Parathyroid adenoma (tissue), 2 donors: ENCODE results near the gene FIGN.

Experiments
- H2AFZ ChIP-seq: fragments of 300-600 bp; sonication (generic); one replicate; pipeline ENCODE4 v1.7.0; 2017; ENCODE audit warnings: antibody characterized with exemption, mild to moderate bottlenecking
- H3K27ac ChIP-seq: fragments of 300-600 bp; sonication (generic); one replicate; pipeline ENCODE4 v1.7.0; 2017
- H3K27me3 ChIP-seq: fragments of 300-600 bp; sonication (generic); one replicate; pipeline ENCODE4 v1.7.0; 2017; ENCODE audit warnings: low read length; ENCODE audit not compliant: control insufficient read depth, insufficient read depth
- H3K36me3 ChIP-seq: fragments of 300-600 bp; sonication (generic); one replicate; pipeline ENCODE4 v1.7.0; 2017; ENCODE audit warnings: low read length; ENCODE audit not compliant: control insufficient read depth, insufficient read depth
- H3K4me1 ChIP-seq: fragments of 300-600 bp; sonication (generic); one replicate; pipeline ENCODE4 v1.7.0; 2017; ENCODE audit warnings: control low read depth
- H3K4me2 ChIP-seq: fragments of 300-600 bp; sonication (generic); one replicate; pipeline ENCODE4 v1.7.0; 2017; ENCODE audit warnings: low read length
- H3K4me3 ChIP-seq: fragments of 300-600 bp; sonication (generic); one replicate; pipeline ENCODE4 v1.7.0; 2017; ENCODE audit warnings: low read depth, low read length
- H3K79me2 ChIP-seq: fragments of 300-600 bp; sonication (generic); one replicate; pipeline ENCODE4 v1.7.0; 2017; ENCODE audit warnings: control low read depth
- H3K9ac ChIP-seq: fragments of 300-600 bp; sonication (generic); one replicate; pipeline ENCODE4 v1.7.0; 2017; ENCODE audit warnings: mild to moderate bottlenecking
- H3K9me3 ChIP-seq: fragments of 300-600 bp; sonication (generic); one replicate; pipeline ENCODE4 v1.7.0; 2017; ENCODE audit warnings: low read length; ENCODE audit not compliant: control insufficient read depth
- CTCF ChIP-seq: fragments of 300-600 bp; sonication (generic); IDR thresholded peaks from one replicate; pipeline ENCODE4 v1.7.0; 2017; ENCODE audit warnings: antibody characterized with exemption, mild to moderate bottlenecking
- donor health status: primary hyperparathyroidism.

The FIGN gene

GRCh38 chr2:163701399-163702195 lies 34.2 kb downstream of the FIGN start:
- H3K4me3 ChIP-seq, result no peak overlapping the region
- no peak overlapping the region for H2AFZ ChIP-seq
- H3K27ac ChIP-seq, result no peak overlapping the region
- no peaks in the 10 kb centered on the region for H3K36me3 ChIP-seq
- H3K27me3 ChIP-seq, result no peaks in the 10 kb centered on the region
- H3K4me2 ChIP-seq, result no peak overlapping the region
- no peaks in the 10 kb centered on the region for H3K9me3 ChIP-seq
- no peak overlapping the region for H3K9ac ChIP-seq
- TF ChIP-seq CTCF, result no peak
- H3K4me1 ChIP-seq, result no peaks in the 10 kb centered on the region
- H3K79me2 ChIP-seq, result no peaks in the 10 kb centered on the region

- Histone ChIP-seq H3K4me2 (no peak overlapping the region), H3K9ac (no peak overlapping the region), H3K27ac (no peak overlapping the region), H3K27me3 (no peaks in the 10 kb centered on the region), H3K9me3 (no peaks in the 10 kb centered on the region), H3K4me3 (no peak overlapping the region), H2AFZ (no peak overlapping the region), H3K79me2 (no peaks in the 10 kb centered on the region), H3K36me3 (no peaks in the 10 kb centered on the region), H3K4me1 (no peaks in the 10 kb centered on the region)
- TF ChIP-seq CTCF, result no peak
Observed at GRCh38 chr2:163698857-163699256, 37.0 kb downstream of the FIGN start.

- Histone ChIP-seq H3K27me3 (no peaks in the 10 kb centered on the region), H3K4me2 (no peak overlapping the region), H2AFZ (no peak overlapping the region), H3K27ac (no peak overlapping the region), H3K4me1 (no peaks in the 10 kb centered on the region), H3K9me3 (no peaks in the 10 kb centered on the region), H3K4me3 (no peak overlapping the region), H3K79me2 (no peaks in the 10 kb centered on the region), H3K9ac (no peak overlapping the region), H3K36me3 (no peaks in the 10 kb centered on the region)
- TF ChIP-seq CTCF, result no peak
Observed at GRCh38 chr2:163697846-163698637, 37.8 kb downstream of the FIGN start.

GRCh38 chr2:163697429-163697828 lies 38.4 kb downstream of the FIGN start:
- H3K27ac ChIP-seq, result no peak overlapping the region
- H3K4me1 ChIP-seq, result no peaks in the 10 kb centered on the region
- H2AFZ ChIP-seq, result no peak overlapping the region
- no peak for TF ChIP-seq CTCF
- no peak overlapping the region for H3K4me3 ChIP-seq
- H3K36me3 ChIP-seq, result no peaks in the 10 kb centered on the region
- H3K4me2 ChIP-seq, result no peak overlapping the region
- H3K27me3 ChIP-seq, result no peaks in the 10 kb centered on the region
- no peaks in the 10 kb centered on the region for H3K9me3 ChIP-seq
- H3K79me2 ChIP-seq, result no peaks in the 10 kb centered on the region
- no peak overlapping the region for H3K9ac ChIP-seq
